Parathyroid adenoma (tissue), 2 donors: Measurements from ENCODE around the gene DCAF10.
"Not testable (repeated sequence)": the region's sequence is repeated elsewhere in the genome, so short reads cannot be mapped to it uniquely, and the experiment has no call there.

ENCODE experiments used
- H2AFZ ChIP-seq: fragments of 300-600 bp; sonication (generic); one replicate; pipeline ENCODE4 v1.7.0; 2017; ENCODE audit warnings: antibody characterized with exemption, mild to moderate bottlenecking
- H3K27ac ChIP-seq: fragments of 300-600 bp; sonication (generic); one replicate; pipeline ENCODE4 v1.7.0; 2017
- H3K27me3 ChIP-seq: fragments of 300-600 bp; sonication (generic); one replicate; pipeline ENCODE4 v1.7.0; 2017; ENCODE audit warnings: low read length; ENCODE audit not compliant: control insufficient read depth, insufficient read depth
- H3K36me3 ChIP-seq: fragments of 300-600 bp; sonication (generic); one replicate; pipeline ENCODE4 v1.7.0; 2017; ENCODE audit warnings: low read length; ENCODE audit not compliant: control insufficient read depth, insufficient read depth
- H3K4me1 ChIP-seq: fragments of 300-600 bp; sonication (generic); one replicate; pipeline ENCODE4 v1.7.0; 2017; ENCODE audit warnings: control low read depth
- H3K4me2 ChIP-seq: fragments of 300-600 bp; sonication (generic); one replicate; pipeline ENCODE4 v1.7.0; 2017; ENCODE audit warnings: low read length
- H3K4me3 ChIP-seq: fragments of 300-600 bp; sonication (generic); one replicate; pipeline ENCODE4 v1.7.0; 2017; ENCODE audit warnings: low read depth, low read length
- H3K79me2 ChIP-seq: fragments of 300-600 bp; sonication (generic); one replicate; pipeline ENCODE4 v1.7.0; 2017; ENCODE audit warnings: control low read depth
- H3K9ac ChIP-seq: fragments of 300-600 bp; sonication (generic); one replicate; pipeline ENCODE4 v1.7.0; 2017; ENCODE audit warnings: mild to moderate bottlenecking
- H3K9me3 ChIP-seq: fragments of 300-600 bp; sonication (generic); one replicate; pipeline ENCODE4 v1.7.0; 2017; ENCODE audit warnings: low read length; ENCODE audit not compliant: control insufficient read depth
- TF ChIP-seq, protein P1 (sequence below): fragments of 300-600 bp; sonication (generic); IDR thresholded peaks from one replicate; pipeline ENCODE4 v1.7.0; 2017; ENCODE audit warnings: antibody characterized with exemption, mild to moderate bottlenecking
- donor health status: primary hyperparathyroidism.

DCAF10 gene

GRCh38 chr9:37873955-37874354, 73.4 kb downstream of the DCAF10 start:
- Histone ChIP-seq H3K9ac (no peak overlapping the region), H3K4me3 (no peak overlapping the region), H3K27me3 (no peaks in the 10 kb centered on the region), H3K79me2 (no peaks in the 10 kb centered on the region), H3K27ac (no peak overlapping the region), H3K4me2 (no peak overlapping the region), H3K9me3 (no peaks in the 10 kb centered on the region), H3K36me3 (no peaks in the 10 kb centered on the region), H2AFZ (no peak overlapping the region), H3K4me1 (no peaks in the 10 kb centered on the region)
- TF ChIP-seq, protein P1, sequence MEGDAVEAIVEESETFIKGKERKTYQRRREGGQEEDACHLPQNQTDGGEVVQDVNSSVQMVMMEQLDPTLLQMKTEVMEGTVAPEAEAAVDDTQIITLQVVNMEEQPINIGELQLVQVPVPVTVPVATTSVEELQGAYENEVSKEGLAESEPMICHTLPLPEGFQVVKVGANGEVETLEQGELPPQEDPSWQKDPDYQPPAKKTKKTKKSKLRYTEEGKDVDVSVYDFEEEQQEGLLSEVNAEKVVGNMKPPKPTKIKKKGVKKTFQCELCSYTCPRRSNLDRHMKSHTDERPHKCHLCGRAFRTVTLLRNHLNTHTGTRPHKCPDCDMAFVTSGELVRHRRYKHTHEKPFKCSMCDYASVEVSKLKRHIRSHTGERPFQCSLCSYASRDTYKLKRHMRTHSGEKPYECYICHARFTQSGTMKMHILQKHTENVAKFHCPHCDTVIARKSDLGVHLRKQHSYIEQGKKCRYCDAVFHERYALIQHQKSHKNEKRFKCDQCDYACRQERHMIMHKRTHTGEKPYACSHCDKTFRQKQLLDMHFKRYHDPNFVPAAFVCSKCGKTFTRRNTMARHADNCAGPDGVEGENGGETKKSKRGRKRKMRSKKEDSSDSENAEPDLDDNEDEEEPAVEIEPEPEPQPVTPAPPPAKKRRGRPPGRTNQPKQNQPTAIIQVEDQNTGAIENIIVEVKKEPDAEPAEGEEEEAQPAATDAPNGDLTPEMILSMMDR, result no peak

- H3K4me3 ChIP-seq, result no peak overlapping the region
- H2AFZ ChIP-seq, result no peak overlapping the region
- TF ChIP-seq, protein P1, result no peak
- no peak overlapping the region for H3K9ac ChIP-seq
- H3K4me1 ChIP-seq, result no peaks in the 10 kb centered on the region
- H3K4me2 ChIP-seq, result no peak overlapping the region
- no peaks in the 10 kb centered on the region for H3K27me3 ChIP-seq
- no peaks in the 10 kb centered on the region for H3K9me3 ChIP-seq
- no peaks in the 10 kb centered on the region for H3K36me3 ChIP-seq
- no peak overlapping the region for H3K27ac ChIP-seq
- H3K79me2 ChIP-seq, result no peaks in the 10 kb centered on the region
Observed at GRCh38 chr9:37876376-37876775, 75.8 kb downstream of the DCAF10 start.

GRCh38 chr9:37880916-37881479, 80.4 kb downstream of the DCAF10 start:
- Histone ChIP-seq H3K36me3 (no peaks in the 10 kb centered on the region), H3K4me3 (no peak overlapping the region), H3K9ac (no peak overlapping the region), H3K27ac (no peak overlapping the region), H3K9me3 (no peaks in the 10 kb centered on the region), H3K27me3 (no peaks in the 10 kb centered on the region), H3K4me2 (no peak overlapping the region), H3K4me1 (no peaks in the 10 kb centered on the region), H2AFZ (no peak overlapping the region), H3K79me2 (no peaks in the 10 kb centered on the region)
- TF ChIP-seq, protein P1, result no peak

- H3K27me3 ChIP-seq, H3K79me2 ChIP-seq, H3K4me3 ChIP-seq, H3K9me3 ChIP-seq, H3K4me2 ChIP-seq, H3K9ac ChIP-seq, H3K27ac ChIP-seq, H3K36me3 ChIP-seq, H3K4me1 ChIP-seq, H2AFZ ChIP-seq: not testable (repeated sequence)
Observed at GRCh38 chr9:37887977-37888583, 87.5 kb downstream of the DCAF10 start.

DNA sequence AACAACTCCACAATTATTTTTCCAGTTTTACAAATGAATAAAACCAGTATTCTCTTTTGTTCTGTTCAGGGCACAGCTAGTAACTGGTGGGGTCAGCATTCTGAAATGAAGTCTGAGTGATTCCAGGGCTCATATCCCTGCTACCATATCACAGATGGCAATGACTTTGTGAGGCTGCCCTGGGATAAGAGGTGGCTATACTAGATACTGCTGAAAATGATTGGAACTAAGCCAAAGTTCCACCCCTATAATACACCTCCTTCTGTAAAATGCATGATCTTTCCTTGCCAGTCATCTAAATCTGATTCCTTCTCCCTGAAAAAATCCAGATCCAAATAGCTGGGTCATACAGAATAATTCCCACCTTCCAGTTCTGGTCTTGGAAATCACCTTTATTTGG, 88.9 kb downstream of the DCAF10 start:
- H3K9me3 ChIP-seq, result no peaks in the 10 kb centered on the region
- no peaks in the 10 kb centered on the region for H3K4me1 ChIP-seq
- H3K27me3 ChIP-seq, result no peaks in the 10 kb centered on the region
- H2AFZ ChIP-seq, result no peak overlapping the region
- H3K4me2 ChIP-seq, result no peak overlapping the region
- no peaks in the 10 kb centered on the region for H3K79me2 ChIP-seq
- H3K4me3 ChIP-seq, result no peak overlapping the region
- no peak overlapping the region for H3K27ac ChIP-seq
- TF ChIP-seq, protein P1, result no peak
- no peak overlapping the region for H3K9ac ChIP-seq
- no peaks in the 10 kb centered on the region for H3K36me3 ChIP-seq

DNA sequence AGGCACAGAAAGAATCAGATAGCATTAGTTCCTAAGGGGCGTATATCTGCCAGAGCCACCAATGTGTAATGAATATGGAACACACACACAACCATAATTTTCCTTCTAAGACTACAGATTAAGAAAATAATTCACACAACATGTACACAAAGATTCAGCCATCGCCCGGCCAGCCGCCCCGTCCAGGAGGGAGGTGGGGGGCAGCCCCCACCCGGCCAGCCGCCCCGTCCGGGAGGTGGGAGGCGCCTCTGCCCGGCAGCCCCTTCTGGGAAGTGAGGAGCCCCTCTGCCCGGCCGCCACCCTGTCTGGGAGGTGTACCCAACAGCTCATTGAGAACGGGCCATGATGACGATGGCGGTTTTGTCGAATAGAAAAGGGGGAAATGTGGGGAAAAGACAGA, 90.4 kb downstream of the DCAF10 start:
- not testable (repeated sequence) for H3K4me2 ChIP-seq, H3K9me3 ChIP-seq, H3K27me3 ChIP-seq, H3K4me1 ChIP-seq, H3K79me2 ChIP-seq, H2AFZ ChIP-seq, H3K9ac ChIP-seq, H3K27ac ChIP-seq, H3K36me3 ChIP-seq, H3K4me3 ChIP-seq
